GM12878 (cell line): ENCODE measurements around the gene OSTN. TPM values are rescaled to one million over a fixed set of nuclear protein-coding genes. Genes with fewer than 3 reads are reported as not detected.

ENCODE experiments used
- ATAC-seq: fragments of 200-7000 bp; cut with Tn5 transposase; 3 replicates; pipeline ENCODE4 v1.9.1; 2020; ENCODE audit warnings: mild to moderate bottlenecking, moderate library complexity
- BruUV-seq: library from RNA; stranded (reverse); fragments of 400-500 nt; replicated peaks from 2 replicates; lab custom pipeline; 2021; lab: Mats Ljungman, UMichigan
- CTCF ChIA-PET: fragments of 300-600 bp; sonication (Branson Sonifier 250); formaldehyde crosslinking; extraction: SDS; loops from one replicate; lab custom pipeline; 2021; ENCODE audit warnings: inconsistent platforms; lab: Yijun Ruan, JAX
- POLR2A ChIA-PET: fragments of 350-600 bp; formaldehyde crosslinking; extraction: SDS; loops from one replicate; lab custom pipeline; 2021; ENCODE audit warnings: inconsistent platforms; lab: Charles Lee
- RAD21 ChIA-PET: fragments of 300-600 bp; sonication (Branson Sonifier 250); formaldehyde crosslinking; loops from one replicate; lab custom pipeline; 2023; ENCODE audit warnings: antibody characterized with exemption; ENCODE audit not compliant: unreplicated experiment; lab: Charles Lee
- SMC1A ChIA-PET: fragments of 300-600 bp; sonication (Branson Sonifier 250); formaldehyde crosslinking; loops from one replicate; lab custom pipeline; 2023; ENCODE audit not compliant: unreplicated experiment, uncharacterized antibody; lab: Charles Lee
- DNase-seq: peaks from one replicate; pipeline ENCODE4 v3.0.0-alpha.2; 2011; ENCODE audit warnings: low read depth, low spot score
- FAIRE-seq: peaks from 3 replicates; lab custom pipeline; 2011; peaks lifted over from hg19 to GRCh38; lab: Jason Lieb, UNC
- H2AFZ ChIP-seq: 2 replicates; pipeline ENCODE4 v1.6.0; 2011; ENCODE audit warnings: low read depth, low read length, control low read depth; ENCODE audit not compliant: control insufficient read depth
- H3K27ac ChIP-seq: 2 replicates; pipeline ENCODE4 v1.5.1; 2011; ENCODE audit warnings: control low read depth; ENCODE audit not compliant: control insufficient read depth, insufficient read depth
- H3K27me3 ChIP-seq, 2 experiments: replicated peaks in 1 of 2; 2 replicates each; pipeline versions ENCODE4 v1.6.0 to v1.6.1; 2011; ENCODE audit warnings: low read length in 1 of 2; ENCODE audit not compliant: control insufficient read depth in 2 of 2, insufficient read depth in 2 of 2
- H3K36me3 ChIP-seq, 2 experiments: 2 replicates each; pipeline ENCODE4 v1.5.1; 2011; ENCODE audit warnings: low read length in 1 of 2; ENCODE audit not compliant: control insufficient read depth in 2 of 2, insufficient read depth in 2 of 2
- H3K4me1 ChIP-seq: 2 replicates; pipeline ENCODE4 v1.6.1; 2011; ENCODE audit warnings: mild to moderate bottlenecking, low read length, moderate library complexity, mixed read lengths; ENCODE audit not compliant: control insufficient read depth, insufficient read depth
- H3K4me2 ChIP-seq: 2 replicates; pipeline ENCODE4 v1.6.0; 2011; ENCODE audit warnings: control low read depth; ENCODE audit not compliant: control insufficient read depth, insufficient read depth
- H3K4me3 ChIP-seq: fragments of 200-600 bp; sonication (generic); 2 replicates; pipeline ENCODE4 v1.5.1; 2016
- H3K79me2 ChIP-seq: 2 replicates; pipeline ENCODE4 v1.6.0; 2011; ENCODE audit warnings: low read length; ENCODE audit not compliant: control insufficient read depth, insufficient read depth
- H3K9ac ChIP-seq: 2 replicates; pipeline ENCODE4 v1.8.0; 2011; ENCODE audit warnings: low read length, control low read depth, mixed read lengths; ENCODE audit not compliant: control insufficient read depth, insufficient read depth
- H3K9me3 ChIP-seq: replicated peaks from 3 replicates; pipeline ENCODE4 v1.5.1; 2011; ENCODE audit warnings: mild to moderate bottlenecking, low read length; ENCODE audit not compliant: control insufficient read depth, insufficient read depth
- H4K20me1 ChIP-seq: 2 replicates; pipeline ENCODE4 v1.6.0; 2011; ENCODE audit not compliant: control insufficient read depth, insufficient read depth
- BACH1 ChIP-seq: fragments of 450-650 bp; IDR thresholded peaks from 2 replicates; pipeline ENCODE4 v1.6.1; 2017; ENCODE audit warnings: mild to moderate bottlenecking, borderline replicate concordance
- CBX5 ChIP-seq: sonication (generic); IDR thresholded peaks from 2 replicates; pipeline ENCODE4 v1.6.1; 2016; ENCODE audit warnings: low read depth, moderate library complexity, mild to moderate bottlenecking, inconsistent platforms
- HDGF ChIP-seq: fragments of 450-650 bp; IDR thresholded peaks from 2 replicates; pipeline ENCODE4 v1.6.1; 2016; ENCODE audit warnings: antibody characterized with exemption
- LARP7 ChIP-seq: fragments of 450-650 bp; IDR thresholded peaks from 2 replicates; pipeline ENCODE4 v1.6.1; 2017; ENCODE audit warnings: mild to moderate bottlenecking
- NR2F1 ChIP-seq: fragments of 450-650 bp; conservative IDR thresholded peaks from 2 replicates; pipeline ENCODE4 v1.6.1; 2017; ENCODE audit warnings: mild to moderate bottlenecking
- POLR2AphosphoS2 ChIP-seq: IDR thresholded peaks from 2 replicates; pipeline ENCODE4 v1.6.1; 2011; ENCODE audit warnings: low read depth, mild to moderate bottlenecking, low read length, improper control_type of control experiment, moderate library complexity
- REST ChIP-seq: IDR thresholded peaks from 2 replicates; pipeline ENCODE4 v1.6.1; 2012; ENCODE audit warnings: mild to moderate bottlenecking, low read depth, low read length
- in situ Hi-C: fragments of 300-500 bp; cut with MboI; formaldehyde crosslinking; loops from 9 replicates; pipeline ENCODE4 v1.14.3; 2018; ENCODE audit warnings: mixed read lengths
- intact Hi-C: fragments of 100-400 bp; cut with micrococcal nuclease; formaldehyde crosslinking; loops from one replicate; pipeline ENCODE4 v1.14.2; 2022; ENCODE audit not compliant: unreplicated experiment
- polyA plus RNA-seq, 11 experiments: library from polyadenylated mRNA; depleted of rRNA in 4 of 11; unstranded in 6 of 11; stranded (reverse) in 5 of 11; fragments of >200 nt; fragmentation: Nextera tagmentation in 4 of 11; fragmentation: Illumina TruSeq in 1 of 11; extraction: Ambion mirVana in 4 of 11; extraction: Trizol in 1 of 11; gene quantifications; 1 replicate in 1 of 11; 2 replicates in 10 of 11; pipeline versions ENCODE4 v1.2.1 to v1.2.3, GENCODE V29; 2011 to 2016; ENCODE audit warnings: inconsistent platforms in 2 of 11, missing spikeins in 2 of 11, low read depth in 1 of 11
- total RNA-seq, 4 experiments: library from RNA; depleted of rRNA in 3 of 4; stranded (reverse); fragments of >200 nt in 3 of 4; fragmentation: Illumina TruSeq in 1 of 4; extraction: Trizol in 1 of 4; gene quantifications; 2 replicates each; pipeline versions ENCODE4 v1.2.1 to v1.2.3, GENCODE V29; 2013 to 2021

Gene OSTN
- total and polyA plus RNA-seq, 10 of the 15 experiments (the other 5 are each of a cell fraction or from before 2014, with no cell fraction given) = 0.04 to 0.27 (median 0.06) TPM; not detected in 6

DNA sequence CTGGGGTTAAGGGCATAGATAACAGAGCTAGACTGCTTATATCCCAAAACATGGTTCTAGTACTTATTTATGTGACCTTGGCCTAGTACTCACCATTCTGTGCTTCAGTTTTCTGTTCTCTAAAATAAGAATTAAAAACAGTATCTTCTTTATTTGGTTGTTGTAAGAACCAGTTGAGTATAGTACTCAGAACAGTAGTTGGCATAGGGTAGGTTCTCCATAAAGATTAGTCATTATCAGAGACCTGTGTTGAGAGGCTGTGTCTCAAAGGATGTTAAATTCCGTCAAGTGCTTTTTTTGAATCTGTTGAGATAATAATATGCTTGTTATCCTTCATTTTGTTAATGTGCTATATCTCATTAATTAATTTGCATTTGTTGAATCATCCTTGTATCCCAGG, 47.4 kb upstream of the OSTN start (continued):
- TF ChIP-seq REST (no peak), BACH1 (no peak), HDGF (no peak), POLR2AphosphoS2 (no peak)
- TF ChIP-seq, all 136 proteins: peak for 0

- Histone ChIP-seq H3K4me3 (no peak overlapping the region), H2AFZ (no peak overlapping the region), H3K4me2 (no peak overlapping the region), H3K4me1 (no peaks in the 10 kb centered on the region), H3K36me3 (no peaks in the 10 kb centered on the region), H3K9ac (no peak overlapping the region), H3K27ac (no peak overlapping the region), H3K27me3 (no peaks in the 10 kb centered on the region), H3K79me2 (no peaks in the 10 kb centered on the region), H4K20me1 (no peaks in the 10 kb centered on the region), H3K9me3 (no peaks in the 10 kb centered on the region; the same call in 1 of the 3 replicates)
- POLR2A ChIA-PET = interaction anchor here (0.6 kb wide), 1 partner anchor 208 kb away, joined by 5 read pairs; no protein-coding TSS in a partner anchor
- SMC1A ChIA-PET = interaction anchor here (1.0 to 1.5 kb wide), 2 partner anchors 11 to 37 kb away, joined by 3 to 4 read pairs; no protein-coding TSS in a partner anchor
- FAIRE-seq (no peak), DNase-seq (no peak), ATAC-seq (no peak)
- intact Hi-C loops = no loop called here
- CTCF ChIA-PET = interaction anchor here (1.6 kb wide), 1 partner anchor 8 kb away, joined by 4 read pairs; no protein-coding TSS in a partner anchor
- no TSS peak for BruUV-seq
- in situ Hi-C loops = no loop called here
- 0 out of 2 replicates have a peak, but pooled peaks have one; percentile 38 for TF ChIP-seq CBX5
- no peak for TF ChIP-seq LARP7
- no peak for TF ChIP-seq NR2F1
- RAD21 ChIA-PET = no interaction called here
Measured at GRCh38 chr3:191154827-191155226, 44.2 kb upstream of the OSTN start.
